DMS79 (cell line): ENCODE results near the gene PIK3CB.
A peak's percentile ranks its signal among the peaks of the same experiment; 100 is the strongest.
"Not testable (repeated sequence)": the region's sequence is repeated elsewhere in the genome, so short reads cannot be mapped to it uniquely, and the experiment has no call there.

Experiments
- DNase-seq: peaks from one replicate; lab custom pipeline; 2025; lab: John Stamatoyannopoulos, UW

Gene PIK3CB

GRCh38 chr3:138608322-138609135, 226.2 kb downstream of the PIK3CB start, which contains the start of gene FAIM:
Gene FAIM, plus strand, starts transcription at chr3:138608771. Its CDS starts 10,956 bp downstream, at chr3:138619727.
- peak; percentile 71 for DNase-seq

- not testable (repeated sequence) for DNase-seq
Measured at GRCh38 chr3:138604106-138604595, 230.6 kb downstream of the PIK3CB start.
